Mammary epithelial cell (primary cell): ENCODE measurements around the gene UMAD1.

ENCODE experiments used
- CTCF ChIP-seq, 2 donors: IDR thresholded peaks in 1 of 2; conservative IDR thresholded peaks in 1 of 2; 2 replicates each; pipeline ENCODE4 v1.5.1; 2011 to 2012; ENCODE audit warnings: inconsistent platforms in 2 of 2, low read length in 2 of 2, mild to moderate bottlenecking in 2 of 2, control low read depth in 1 of 2, low read depth in 1 of 2; ENCODE audit not compliant: insufficient read depth in 1 of 2; ENCODE audit errors: extremely low read depth in 1 of 2
- EZH2 ChIP-seq: IDR thresholded peaks from 2 replicates; pipeline ENCODE4 v1.6.1; 2012; ENCODE audit warnings: low read length, inconsistent platforms, borderline replicate concordance

- TF ChIP-seq EZH2, result no peak
- no peak for TF ChIP-seq CTCF (conservative IDR thresholded peaks at IDR 0.05 in 1 of 2, IDR thresholded peaks at IDR 0.05 in 1 of 2; ENCODE audit: extremely low read depth in 1 of 2, insufficient read depth in 1 of 2, low read depth in 1 of 2, low read length in 2 of 2)
These were observed 210.8 kb downstream of the UMAD1 start for GRCh38 chr7:7851381-7851780.
